SK-N-SH (cell line): ENCODE results near the gene ZNG1F.
"Not testable (repeated sequence)": the region's sequence is repeated elsewhere in the genome, so short reads cannot be mapped to it uniquely, and the experiment has no call there.

Experiments
- JUND ChIP-seq: IDR thresholded peaks from 2 replicates; pipeline ENCODE4 v1.4.0; 2012
- NFIC ChIP-seq: IDR thresholded peaks from 2 replicates; pipeline ENCODE4 v1.4.0; 2012; ENCODE audit warnings: borderline replicate concordance
- RFX5 ChIP-seq: IDR thresholded peaks from 2 replicates; pipeline ENCODE4 v1.6.1; 2012; ENCODE audit warnings: mild to moderate bottlenecking, improper control_type of control experiment, low read length
- TCF12 ChIP-seq: IDR thresholded peaks from 2 replicates; pipeline ENCODE4 v1.4.0; 2012

DNA sequence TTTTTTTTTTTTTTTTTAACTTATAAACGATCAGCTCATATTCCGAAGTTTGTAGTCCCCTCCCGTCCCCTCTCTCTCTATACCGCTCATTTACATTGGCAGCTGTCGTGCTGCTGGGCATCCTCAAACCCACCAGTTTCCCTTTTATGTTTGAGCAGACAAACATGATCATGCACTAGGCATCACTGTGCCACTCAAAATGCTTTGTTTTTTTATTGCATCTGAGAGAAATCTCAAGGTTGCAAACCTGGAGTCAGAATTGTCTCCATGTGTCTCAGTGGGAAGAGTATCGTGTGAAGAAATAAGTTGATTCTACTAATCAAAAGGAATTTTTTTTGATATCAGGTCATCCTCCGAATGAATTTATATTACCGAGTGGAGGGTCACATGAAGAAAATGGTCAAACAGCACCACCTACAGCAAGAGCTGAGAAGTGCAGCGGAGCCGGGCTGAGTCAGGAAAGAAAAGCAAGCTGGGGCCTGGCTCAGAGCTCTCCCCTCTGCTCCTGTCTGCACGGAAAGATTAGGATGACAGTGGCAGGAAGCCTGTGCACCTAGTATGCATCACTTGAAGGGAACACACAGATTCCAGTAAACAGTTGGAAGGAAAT lies 100.6 kb downstream of the ZNG1F start:
- TF ChIP-seq TCF12, NFIC, RFX5, JUND: not testable (repeated sequence)
